Heart left ventricle (tissue), 16 donors: Measurements from ENCODE around the gene MMP10. TPM values are rescaled to one million over a fixed set of nuclear protein-coding genes. Genes with fewer than 3 reads are reported as not detected.

ENCODE experiments used
- ATAC-seq, 4 donors: fragments of 200-7000 bp; cut with Tn5 transposase; one replicate each; pipeline ENCODE4 v1.9.1; 2020 to 2022; ENCODE audit warnings: moderate library complexity in 4 of 4, mild to moderate bottlenecking in 3 of 4, moderate number of reproducible peaks in 1 of 4
- DNase-seq, 5 donors: peaks; one replicate each; pipeline ENCODE4 v3.0.0-alpha.2; 2020
- H3K27ac ChIP-seq, 12 donors: fragments of 200-600 bp; sonication (generic) in 4 of 12; one replicate each; pipeline versions ENCODE4 v1.5.0 to v1.8.0; 2016 to 2022; ENCODE audit warnings: mild to moderate bottlenecking in 2 of 12
- H3K27me3 ChIP-seq, 9 donors: fragments of 200-600 bp; sonication (generic) in 2 of 9; one replicate each; pipeline versions ENCODE4 v1.5.1 to v1.8.0; 2016 to 2022; ENCODE audit warnings: mild to moderate bottlenecking in 3 of 9
- H3K36me3 ChIP-seq, 9 donors: fragments of 200-600 bp; sonication (generic) in 2 of 9; one replicate each; pipeline versions ENCODE4 v1.5.0 to v1.8.0; 2018 to 2022; ENCODE audit warnings: mild to moderate bottlenecking in 2 of 9
- H3K4me1 ChIP-seq, 12 donors: fragments of 200-600 bp; sonication (generic) in 4 of 12; one replicate each; pipeline versions ENCODE4 v1.5.0 to v1.8.0; 2016 to 2022; ENCODE audit warnings: mild to moderate bottlenecking in 3 of 12
- H3K4me3 ChIP-seq, 12 donors: fragments of 200-600 bp; sonication (generic) in 4 of 12; one replicate each; pipeline versions ENCODE4 v1.5.0 to v1.8.0; 2017 to 2022; ENCODE audit warnings: mild to moderate bottlenecking in 9 of 12, moderate library complexity in 4 of 12
- H3K9me3 ChIP-seq, 12 donors: fragments of 200-600 bp; sonication (generic) in 4 of 12; one replicate each; pipeline versions ENCODE4 v1.5.0 to v1.8.0; 2016 to 2022; ENCODE audit warnings: mild to moderate bottlenecking in 1 of 12
- CTCF ChIP-seq, 12 donors: fragments of 200-600 bp; sonication (generic) in 4 of 12; IDR thresholded peaks; one replicate each; pipeline versions ENCODE4 v1.5.0 to v1.8.0; 2018 to 2022; ENCODE audit warnings: antibody characterized with exemption in 12 of 12, mild to moderate bottlenecking in 5 of 12
- POLR2A ChIP-seq, 2 donors: fragments of 450-650 bp; IDR thresholded peaks; one replicate each; pipeline ENCODE4 v1.6.1; 2017; ENCODE audit warnings: antibody characterized with exemption in 2 of 2, mild to moderate bottlenecking in 2 of 2, moderate library complexity in 2 of 2
- WGBS, 4 donors: extraction: QIAGEN DNeasy Blood & Tissue Kit in 2 of 4; methylation state at CpG; one replicate each; pipeline versions ENCODE4 v1.1.5 to v1.1.7; 2013 to 2018; 5-methylcytosine and 5-hydroxymethylcytosine counted together
- intact Hi-C, 10 donors: fragments of 100-400 bp; cut with DNase I; formaldehyde crosslinking; loops; one replicate each; pipeline versions ENCODE4 v1.11.1 to v1.14.2; 2022
- long read RNA-seq, 3 donors: library from polyadenylated mRNA; unstranded; transcript quantifications; one replicate each; pipeline ENCODE4 v2.0.0, GENCODE V29; 2020 to 2021
- polyA plus RNA-seq, 2 donors: library from polyadenylated mRNA; stranded (reverse); fragments of 200-250 nt; gene quantifications; one replicate each; pipeline ENCODE4 v1.2.3, GENCODE V29; 2013
- total RNA-seq, 9 donors: library from RNA; depleted of rRNA in 2 of 9; stranded (reverse); fragments of >200 nt in 2 of 9; fragmentation: NEBNext Ultra II Directional in 3 of 9; extraction: Animal tissue kit (Norgen Biotek cat#: 25700) in 3 of 9; gene quantifications; one replicate each; pipeline versions ENCODE4 v1.1.0 to v1.2.4, GENCODE V29; 2016 to 2023
- donor health status: ischemic (EF 13 %, LVEDD 7.1; RV severe dilation, severe dysfunction).
- donor health status: healthy with polysubstance abuse.
- donor health status: DM: no; HTN: yes; CAD: no.
- donor health status: DM: no; HTN: no; CAD: no.
- donor health status: ischemic (EF 25% LVEDD 6.9; RV normal size, moderate dysfunction).
- donor health status: ischemic (EF 25% LVEDD 5.7; RV mildly dilated, moderate dysfunction).
- donor health status: healthy.
- donor health status: DM: yes; HTN: yes; CAD: no.
- donor health status: ischemic (EF 35%, LVEDD 5.7; RV mildly dilated, moderate dysfunction).
- donor health status: nonischemic (EF 11% LVEDD 7.7; RV severe dilation, severe dysfunction).
- donor health status: DM: yes; HTN: yes; CAD: no.
- donor health status: PGD.
- donor health status: ischemic (EF 29% LVEDD 5.4; RV normal size, mild dysfunction).
- donor health status: nonischemic (EF 23%, LVEDD 6.1; RV moderate dilation, normal function).

MMP10 gene
- total RNA-seq (not detected), polyA plus RNA-seq (not detected)
- long read RNA-seq, donor 1, result 0 reads
- long read RNA-seq, donor 2, result 0 reads
- long read RNA-seq, donor 3, result 0 reads

GRCh38 chr11:102780491-102780918, at the start of gene MMP10:
Gene MMP10, minus strand, starts transcription at chr11:102780628. Its CDS starts 37 bp downstream, at chr11:102780591.
- Histone ChIP-seq H3K9me3 (no peaks in the 10 kb centered on the region), H3K36me3 (no peaks in the 10 kb centered on the region), H3K27me3 (peaks cover 0 to 13% (median 0%) of the 10 kb centered on the region in 9 donors), H3K27ac (no peak within 1 kb of the TSS), H3K4me1 (no peaks in the 10 kb centered on the region), H3K4me3 (no peak within 1 kb of the TSS)
- DNase-seq (no peak), ATAC-seq (no peak)
- intact Hi-C loops, result no loop called here
- WGBS, 4 donors, result 40 to 44% (median 43%) methylated on average over 2 of the region's 2 CpGs
- TF ChIP-seq CTCF (IDR thresholded peaks at IDR 0.05) (peak in 5 of 12 donors; percentile 7 to 23 (median 20)), POLR2A (IDR thresholded peaks at IDR 0.05) (no peak)

- intact Hi-C loops, result no loop called here
- Histone ChIP-seq H3K4me3 (no peak overlapping the region), H3K9me3 (no peaks in the 10 kb centered on the region), H3K4me1 (no peaks in the 10 kb centered on the region), H3K36me3 (no peaks in the 10 kb centered on the region), H3K27ac (no peak overlapping the region), H3K27me3 (peaks cover 0 to 26% (median 7%) of the 10 kb centered on the region in 9 donors)
- DNase-seq (no peak), ATAC-seq (no peak)
- WGBS, 4 donors, result 65 to 74% (median 74%) methylated on average over 6 of the region's 6 CpGs
- TF ChIP-seq POLR2A (IDR thresholded peaks at IDR 0.05), result no peak
- no peak for TF ChIP-seq CTCF (IDR thresholded peaks at IDR 0.05)
Measured at GRCh38 chr11:102829316-102830000, 49.0 kb upstream of the MMP10 start.

- H3K36me3 ChIP-seq, result no peaks in the 10 kb centered on the region
- ATAC-seq (no peak), DNase-seq (no peak)
- H3K4me1 ChIP-seq, result no peaks in the 10 kb centered on the region
- no peak overlapping the region for H3K27ac ChIP-seq
- no peak overlapping the region for H3K4me3 ChIP-seq
- peaks cover 0 to 3% (median 0%) of the 10 kb centered on the region in 12 donors for H3K9me3 ChIP-seq
- WGBS, 4 donors, result 94 to 100% (median 96%) methylated on average over 1 of the region's 1 CpG
- peaks cover 0 to 7% (median 0%) of the 10 kb centered on the region in 9 donors for H3K27me3 ChIP-seq
- TF ChIP-seq POLR2A (IDR thresholded peaks at IDR 0.05), result no peak
- no peak for TF ChIP-seq CTCF (IDR thresholded peaks at IDR 0.05)
- intact Hi-C loops, result no loop called here
Measured at GRCh38 chr11:102824556-102824955, 44.1 kb upstream of the MMP10 start.

- Histone ChIP-seq H3K27me3 (no peaks in the 10 kb centered on the region), H3K4me3 (no peak overlapping the region), H3K4me1 (no peaks in the 10 kb centered on the region), H3K9me3 (peaks cover 0 to 11% (median 0%) of the 10 kb centered on the region in 12 donors), H3K27ac (no peak overlapping the region), H3K36me3 (no peaks in the 10 kb centered on the region)
- WGBS, 4 donors, result 67 to 81% (median 77%) methylated on average over 6 of the region's 6 CpGs
- TF ChIP-seq POLR2A (IDR thresholded peaks at IDR 0.05) (no peak), CTCF (IDR thresholded peaks at IDR 0.05) (no peak)
- DNase-seq (no peak), ATAC-seq (no peak)
- intact Hi-C loops, result no loop called here
Measured at GRCh38 chr11:102819491-102819890, 39.1 kb upstream of the MMP10 start.
